Upper lobe of left lung (tissue), 6 donors: ENCODE measurements around the gene GSG1. TPM values are rescaled to one million over a fixed set of nuclear protein-coding genes. Genes with fewer than 3 reads are reported as not detected.
A peak's percentile ranks its signal among the peaks of the same experiment; 100 is the strongest.

Source experiments
- ATAC-seq, 2 donors: fragments of 200-7000 bp; cut with Tn5 transposase; one replicate each; pipeline ENCODE4 v1.9.1; 2022; ENCODE audit warnings: mild to moderate bottlenecking in 2 of 2, moderate library complexity in 2 of 2; ENCODE audit not compliant: low FRiP score in 2 of 2
- DNase-seq, 2 donors: peaks; one replicate each; pipeline ENCODE4 v3.0.0-alpha.2; 2019 to 2020
- H3K27ac ChIP-seq, 4 donors: fragments of 200-600 bp; sonication (generic); one replicate each; pipeline ENCODE4 v1.5.1; 2016 to 2019
- H3K27me3 ChIP-seq, 4 donors: fragments of 200-600 bp; sonication (generic); one replicate each; pipeline ENCODE4 v1.5.1; 2017 to 2019
- H3K36me3 ChIP-seq, 4 donors: fragments of 200-600 bp; sonication (generic); one replicate each; pipeline ENCODE4 v1.5.1; 2016 to 2019
- H3K4me1 ChIP-seq, 4 donors: fragments of 200-600 bp; sonication (generic); one replicate each; pipeline ENCODE4 v1.5.1; 2018 to 2019
- H3K4me3 ChIP-seq, 4 donors: fragments of 200-600 bp; sonication (generic); one replicate each; pipeline ENCODE4 v1.5.1; 2017 to 2019; ENCODE audit warnings: mild to moderate bottlenecking in 2 of 4, moderate library complexity in 1 of 4
- H3K9me3 ChIP-seq, 4 donors: fragments of 200-600 bp; sonication (generic); one replicate each; pipeline ENCODE4 v1.5.1; 2018 to 2019
- EP300 ChIP-seq, 4 donors: sonication (generic); formaldehyde crosslinking; IDR thresholded peaks; one replicate each; pipeline ENCODE4 v1.5.1; 2017; ENCODE audit warnings: antibody characterized with exemption in 4 of 4, control low read depth in 2 of 4
- POLR2A ChIP-seq, 4 donors: fragments of 450-650 bp; IDR thresholded peaks; one replicate each; pipeline ENCODE4 v1.5.1; 2016 to 2017; ENCODE audit warnings: antibody characterized with exemption in 4 of 4, mild to moderate bottlenecking in 2 of 4
- POLR2AphosphoS5 ChIP-seq, 2 donors: sonication (generic); formaldehyde crosslinking; IDR thresholded peaks; one replicate each; pipeline ENCODE4 v1.5.1; 2017; ENCODE audit warnings: antibody characterized with exemption in 2 of 2
- whole genome bisulfite sequencing, 2 donors: methylation state at CpG; one replicate each; pipeline ENCODE4 v1.1.5; 2017 to 2018; 5-methylcytosine and 5-hydroxymethylcytosine counted together
- total RNA-seq, 6 donors: library from RNA; depleted of rRNA in 4 of 6; stranded (reverse); fragments of >200 nt in 4 of 6; gene quantifications; one replicate each; pipeline versions ENCODE4 v1.1.0 to v1.2.1, GENCODE V29; 2016 to 2021
- TF ChIP-seq, protein P1 (sequence below), 6 experiments: fragments of 450-650 bp in 4 of 6; fragments of 200-600 bp in 2 of 6; sonication (generic) in 2 of 6; IDR thresholded peaks; one replicate each; pipeline ENCODE4 v1.5.1; 2016 to 2019; ENCODE audit warnings: antibody characterized with exemption in 6 of 6
- donor health status: DM: no; HTN: no; CAD: no; lungs with moderate emphysema.
- donor health status: DM: no; HTN: yes; CAD: no; lungs with severe emphysema.

GSG1 gene
- total RNA-seq, 6 donors from 2014 or later = not detected

GRCh38 chr12:13114251-13115052 is 11.0 kb upstream of the GSG1 start:
- ATAC-seq (no peak), DNase-seq (no peak)
- WGBS, 2 donors = 58% methylated on average over 15 of the region's 15 CpGs
- Histone ChIP-seq H3K9me3 (no peaks in the 10 kb centered on the region), H3K36me3 (no peaks in the 10 kb centered on the region), H3K4me1 (peaks cover 3 to 12% (median 9%) of the 10 kb centered on the region in 4 donors), H3K27ac (peak overlapping the region in 2 of 4 donors; percentile 2 to 36), H3K4me3 (no peak overlapping the region), H3K27me3 (no peaks in the 10 kb centered on the region)
- TF ChIP-seq EP300 (IDR thresholded peaks at IDR 0.05) (peak in 1 of 4 donors; percentile 68), POLR2AphosphoS5 (IDR thresholded peaks at IDR 0.05) (peak in 1 of 2 donors; percentile 39), POLR2A (IDR thresholded peaks at IDR 0.05) (no peak)
- TF ChIP-seq, protein P1, sequence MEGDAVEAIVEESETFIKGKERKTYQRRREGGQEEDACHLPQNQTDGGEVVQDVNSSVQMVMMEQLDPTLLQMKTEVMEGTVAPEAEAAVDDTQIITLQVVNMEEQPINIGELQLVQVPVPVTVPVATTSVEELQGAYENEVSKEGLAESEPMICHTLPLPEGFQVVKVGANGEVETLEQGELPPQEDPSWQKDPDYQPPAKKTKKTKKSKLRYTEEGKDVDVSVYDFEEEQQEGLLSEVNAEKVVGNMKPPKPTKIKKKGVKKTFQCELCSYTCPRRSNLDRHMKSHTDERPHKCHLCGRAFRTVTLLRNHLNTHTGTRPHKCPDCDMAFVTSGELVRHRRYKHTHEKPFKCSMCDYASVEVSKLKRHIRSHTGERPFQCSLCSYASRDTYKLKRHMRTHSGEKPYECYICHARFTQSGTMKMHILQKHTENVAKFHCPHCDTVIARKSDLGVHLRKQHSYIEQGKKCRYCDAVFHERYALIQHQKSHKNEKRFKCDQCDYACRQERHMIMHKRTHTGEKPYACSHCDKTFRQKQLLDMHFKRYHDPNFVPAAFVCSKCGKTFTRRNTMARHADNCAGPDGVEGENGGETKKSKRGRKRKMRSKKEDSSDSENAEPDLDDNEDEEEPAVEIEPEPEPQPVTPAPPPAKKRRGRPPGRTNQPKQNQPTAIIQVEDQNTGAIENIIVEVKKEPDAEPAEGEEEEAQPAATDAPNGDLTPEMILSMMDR (IDR thresholded peaks at IDR 0.05) = no peak

GRCh38 chr12:13112968-13113367 is 9.5 kb upstream of the GSG1 start:
- Histone ChIP-seq H3K4me3 (no peak overlapping the region), H3K27ac (no peak overlapping the region), H3K9me3 (no peaks in the 10 kb centered on the region), H3K36me3 (no peaks in the 10 kb centered on the region), H3K4me1 (peaks cover 3 to 12% (median 9%) of the 10 kb centered on the region in 4 donors), H3K27me3 (no peaks in the 10 kb centered on the region)
- DNase-seq (no peak), ATAC-seq (no peak)
- no peak for TF ChIP-seq POLR2AphosphoS5 (IDR thresholded peaks at IDR 0.05)
- TF ChIP-seq, protein P1 (IDR thresholded peaks at IDR 0.05) = no peak
- no peak for TF ChIP-seq POLR2A (IDR thresholded peaks at IDR 0.05)
- no peak for TF ChIP-seq EP300 (IDR thresholded peaks at IDR 0.05)
- 93 to 94% methylated on average over 6 of the region's 6 CpGs for WGBS, 2 donors

DNA sequence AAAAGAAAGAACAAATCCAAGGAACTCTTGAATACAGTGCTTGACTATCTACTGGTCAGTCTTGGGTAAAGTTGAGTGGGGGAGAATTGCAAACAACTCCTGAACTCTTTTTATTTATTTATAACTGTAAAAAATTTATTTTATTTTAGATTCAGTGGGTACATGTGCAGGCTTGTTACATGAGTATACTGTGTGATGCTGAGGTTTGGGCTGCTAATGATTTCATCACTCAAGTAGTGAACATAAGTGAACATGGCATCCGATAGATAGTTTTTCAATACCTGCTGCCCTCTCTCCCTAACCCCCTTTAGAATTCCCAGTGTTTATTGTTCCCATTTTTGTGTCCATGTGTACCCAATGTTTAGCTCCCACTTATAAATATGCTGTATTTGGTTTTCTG is 3.2 kb upstream of the GSG1 start:
- peaks cover 13 to 19% (median 15%) of the 10 kb centered on the region in 4 donors for H3K4me1 ChIP-seq
- no peak for TF ChIP-seq POLR2AphosphoS5 (IDR thresholded peaks at IDR 0.05)
- TF ChIP-seq POLR2A (IDR thresholded peaks at IDR 0.05) = no peak
- TF ChIP-seq EP300 (IDR thresholded peaks at IDR 0.05) = no peak
- TF ChIP-seq, protein P1 (IDR thresholded peaks at IDR 0.05) = no peak
- WGBS, 2 donors = 90 to 96% methylated on average over 1 of the region's 1 CpG

DNA sequence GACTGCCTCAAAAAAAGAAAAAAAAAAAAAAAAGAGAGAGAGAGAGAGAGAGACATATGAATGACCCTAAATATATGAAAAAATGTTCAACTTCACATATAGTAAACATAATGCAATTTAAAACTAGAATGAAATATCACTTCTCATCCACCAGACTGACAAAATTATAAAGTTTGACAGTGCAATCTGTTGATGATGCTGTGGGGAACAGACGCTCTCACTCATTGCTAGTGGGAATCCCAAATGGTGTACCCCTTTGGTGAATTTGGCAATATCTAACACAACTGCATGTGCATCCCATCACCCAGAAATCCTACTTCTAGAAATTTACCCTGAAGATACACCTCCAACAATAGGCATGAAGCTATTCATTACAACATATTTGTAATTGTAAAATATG is 2.3 kb upstream of the GSG1 start:
- H3K36me3 ChIP-seq = no peaks in the 10 kb centered on the region
- DNase-seq (no peak), ATAC-seq (no peak)
- H3K27ac ChIP-seq = no peak overlapping the region
- H3K9me3 ChIP-seq = no peaks in the 10 kb centered on the region
- 100% methylated on average over 1 of the region's 1 CpG for WGBS, 2 donors
- H3K4me1 ChIP-seq = peaks cover 18 to 23% (median 21%) of the 10 kb centered on the region in 4 donors
- H3K4me3 ChIP-seq = no peak overlapping the region
- TF ChIP-seq POLR2AphosphoS5 (IDR thresholded peaks at IDR 0.05) = no peak
- no peak for TF ChIP-seq EP300 (IDR thresholded peaks at IDR 0.05)
- no peak for TF ChIP-seq POLR2A (IDR thresholded peaks at IDR 0.05)
- TF ChIP-seq, protein P1 (IDR thresholded peaks at IDR 0.05) = no peak
- H3K27me3 ChIP-seq = no peaks in the 10 kb centered on the region

More for the DNA sequence above, 3.2 kb upstream of the GSG1 start:
- Histone ChIP-seq H3K4me3 (no peak overlapping the region), H3K27ac (no peak overlapping the region), H3K27me3 (no peaks in the 10 kb centered on the region), H3K9me3 (no peaks in the 10 kb centered on the region), H3K36me3 (no peaks in the 10 kb centered on the region)
- ATAC-seq (no peak), DNase-seq (no peak)
